HUES48 (cell line): ENCODE measurements around the gene ALPG.
"Not testable (repeated sequence)": the region's sequence is repeated elsewhere in the genome, so short reads cannot be mapped to it uniquely, and the experiment has no call there.

ENCODE experiments used
- H3K27ac ChIP-seq: one replicate; pipeline ENCODE4 v1.7.0; 2013; ENCODE audit warnings: low read depth, low read length, inconsistent platforms
- H3K27me3 ChIP-seq: 2 replicates; pipeline ENCODE4 v1.6.1; 2013; ENCODE audit warnings: mild to moderate bottlenecking, low read length; ENCODE audit not compliant: control insufficient read depth, insufficient read depth
- H3K36me3 ChIP-seq: 2 replicates; pipeline ENCODE4 v1.6.1; 2013; ENCODE audit warnings: low read length; ENCODE audit not compliant: control insufficient read depth, insufficient read depth
- H3K4me1 ChIP-seq: 2 replicates; pipeline ENCODE4 v1.6.1; 2013; ENCODE audit warnings: mild to moderate bottlenecking, low read length; ENCODE audit not compliant: control insufficient read depth, insufficient read depth
- H3K4me3 ChIP-seq: 2 replicates; pipeline ENCODE4 v1.5.1; 2013; ENCODE audit warnings: mild to moderate bottlenecking, low read depth, low read length
- H3K9ac ChIP-seq: 2 replicates; pipeline ENCODE4 v1.6.1; 2013; ENCODE audit warnings: mild to moderate bottlenecking, low read depth, low read length, moderate library complexity
- H3K9me3 ChIP-seq: 2 replicates; pipeline ENCODE4 v1.6.1; 2013; ENCODE audit warnings: low read length; ENCODE audit not compliant: control insufficient read depth, insufficient read depth

The ALPG gene

DNA sequence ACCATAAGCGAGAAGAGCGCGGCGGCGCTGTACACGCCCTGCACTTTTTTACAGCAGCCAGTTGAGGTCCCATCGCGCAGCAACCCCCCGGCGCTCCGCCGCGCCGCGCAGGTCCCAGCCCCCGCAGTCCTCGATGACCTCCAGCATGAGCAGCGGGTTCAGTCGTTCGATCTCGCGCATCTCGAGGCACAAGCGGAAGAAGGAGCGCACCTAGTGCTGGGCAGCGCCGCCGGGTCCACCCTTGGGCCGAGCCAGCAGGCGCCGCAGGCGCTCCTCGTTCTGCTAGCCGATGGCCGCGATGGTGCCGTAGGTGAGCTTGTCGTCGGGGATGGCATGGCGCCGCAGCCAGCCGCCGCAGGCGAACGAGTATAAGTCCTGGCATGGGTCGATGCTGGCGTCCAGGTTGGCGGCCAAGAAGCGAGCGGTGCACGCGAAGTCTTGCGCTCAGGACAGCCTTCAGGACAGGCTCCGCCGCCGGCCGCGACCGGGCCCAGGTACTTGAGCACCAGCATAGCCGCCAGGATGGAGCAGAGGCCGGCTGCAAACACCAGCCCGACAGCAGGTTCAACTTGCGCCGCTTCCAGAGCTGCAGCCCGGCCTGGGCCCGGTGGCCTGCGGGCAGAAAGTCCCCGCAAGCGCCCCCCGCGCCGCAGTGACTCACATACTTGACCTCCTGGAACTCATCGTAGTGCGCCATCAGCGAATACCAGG is 19.7 kb upstream of the ALPG start:
- Histone ChIP-seq H3K4me3 (peak overlapping the region; percentile 65), H3K9ac (no peak overlapping the region; the same call in 1 of the 2 replicates), H3K9me3 (no peaks in the 10 kb centered on the region), H3K4me1 (peaks cover 20% of the 10 kb centered on the region), H3K36me3 (no peaks in the 10 kb centered on the region; the same call in 1 of the 2 replicates), H3K27me3 (peaks cover 76% of the 10 kb centered on the region), H3K27ac (no peak overlapping the region)

DNA sequence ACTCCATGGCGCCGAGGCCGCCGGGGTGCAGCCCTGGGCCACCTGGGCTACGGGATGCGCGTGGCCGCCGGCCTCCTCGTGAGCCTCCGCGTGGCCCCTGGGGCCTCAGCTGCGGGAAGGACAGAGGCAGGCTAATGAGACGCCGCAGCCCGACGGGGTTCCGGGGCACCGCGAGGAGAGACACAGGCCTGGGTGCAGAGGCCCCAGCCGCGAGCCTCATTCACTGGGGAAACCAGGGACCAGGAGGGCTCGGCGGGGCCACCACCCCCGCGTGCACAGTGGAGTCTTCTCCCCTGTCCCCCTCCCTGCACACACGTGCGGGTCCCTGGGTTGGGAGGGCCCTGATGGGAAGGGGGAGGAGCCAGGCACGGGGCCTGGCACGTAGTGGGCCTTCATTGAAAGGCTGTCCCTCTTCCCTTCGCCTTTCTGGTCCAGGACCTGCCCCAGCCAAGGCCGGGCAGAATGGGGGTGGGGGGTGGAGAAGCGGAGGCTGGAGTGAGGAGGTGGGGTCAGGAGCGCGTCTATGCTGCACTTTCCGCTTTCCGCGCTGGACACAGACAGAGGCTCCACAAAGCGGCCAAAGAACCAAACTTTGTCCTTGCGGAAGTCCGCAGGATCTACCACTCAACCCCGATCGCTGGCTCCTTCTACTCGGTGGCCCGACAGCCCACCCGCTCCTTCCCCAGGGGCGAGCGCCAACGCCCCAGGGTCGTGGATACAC is 19.0 kb upstream of the ALPG start:
- Histone ChIP-seq H3K27me3 (peaks cover 71% of the 10 kb centered on the region), H3K4me3 (peak overlapping the region; percentile 65), H3K9ac (no peak overlapping the region; the same call in 1 of the 2 replicates), H3K27ac (no peak overlapping the region), H3K9me3 (no peaks in the 10 kb centered on the region), H3K36me3 (no peaks in the 10 kb centered on the region; the same call in 1 of the 2 replicates), H3K4me1 (peaks cover 18% of the 10 kb centered on the region)

DNA sequence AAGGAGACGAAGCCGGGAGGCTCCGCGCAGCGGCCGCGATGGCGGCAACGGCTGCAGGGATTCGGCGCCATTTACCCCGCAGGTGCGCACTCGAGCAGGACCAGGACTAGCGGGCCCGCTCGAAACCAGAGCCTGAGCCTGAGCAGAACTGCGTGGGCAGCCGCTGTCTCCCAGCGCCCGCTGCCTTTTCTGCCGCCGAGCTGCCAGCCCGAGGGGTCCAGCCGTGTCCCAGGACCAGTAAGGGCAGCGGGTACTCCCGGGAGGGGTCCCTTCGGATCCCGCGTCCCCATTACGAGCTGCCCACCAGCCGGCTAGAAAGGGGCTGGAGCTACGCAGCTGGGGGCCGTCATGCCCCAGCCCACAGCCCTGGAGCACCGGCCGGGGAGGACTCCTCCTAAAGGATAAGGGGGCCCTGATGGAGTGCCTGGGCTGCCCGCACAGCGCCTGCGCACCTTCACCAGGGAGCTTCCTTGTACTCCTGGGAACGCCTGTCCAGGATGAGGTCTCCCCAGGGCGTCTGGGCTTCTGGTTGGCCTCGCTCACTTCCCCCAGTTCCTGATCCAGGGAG is 18.2 kb upstream of the ALPG start:
- Histone ChIP-seq H3K36me3 (no peaks in the 10 kb centered on the region; the same call in 1 of the 2 replicates), H3K27me3 (peaks cover 71% of the 10 kb centered on the region), H3K4me1 (peaks cover 18% of the 10 kb centered on the region), H3K27ac (no peak overlapping the region), H3K9me3 (no peaks in the 10 kb centered on the region), H3K9ac (no peak overlapping the region), H3K4me3 (peak overlapping the region; percentile 65)

DNA sequence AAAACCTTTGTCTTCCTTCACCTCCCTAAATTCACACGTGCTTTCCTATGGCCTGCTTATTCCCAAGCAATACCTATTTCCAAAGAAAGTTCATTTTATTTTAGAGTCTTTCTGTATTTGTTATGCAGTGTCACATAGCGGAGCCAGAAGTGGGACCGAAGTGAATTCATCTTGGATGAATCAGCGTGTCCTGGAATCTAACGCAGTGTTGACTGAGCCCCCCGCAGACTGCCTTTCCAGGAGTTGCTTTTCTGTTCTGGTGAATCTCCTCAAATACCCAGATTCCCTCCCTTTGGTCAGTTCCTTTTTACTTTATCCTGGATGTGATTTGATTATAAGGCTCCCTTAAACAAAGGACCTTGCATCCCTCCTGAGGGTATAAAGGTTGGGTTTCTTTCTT is 17.3 kb upstream of the ALPG start:
- H3K9me3 ChIP-seq = no peaks in the 10 kb centered on the region
- H3K36me3 ChIP-seq = no peaks in the 10 kb centered on the region; the same call in 1 of the 2 replicates
- no peak overlapping the region for H3K4me3 ChIP-seq
- peaks cover 18% of the 10 kb centered on the region for H3K4me1 ChIP-seq
- peaks cover 65% of the 10 kb centered on the region for H3K27me3 ChIP-seq
- H3K9ac ChIP-seq = no peak overlapping the region
- no peak overlapping the region for H3K27ac ChIP-seq

DNA sequence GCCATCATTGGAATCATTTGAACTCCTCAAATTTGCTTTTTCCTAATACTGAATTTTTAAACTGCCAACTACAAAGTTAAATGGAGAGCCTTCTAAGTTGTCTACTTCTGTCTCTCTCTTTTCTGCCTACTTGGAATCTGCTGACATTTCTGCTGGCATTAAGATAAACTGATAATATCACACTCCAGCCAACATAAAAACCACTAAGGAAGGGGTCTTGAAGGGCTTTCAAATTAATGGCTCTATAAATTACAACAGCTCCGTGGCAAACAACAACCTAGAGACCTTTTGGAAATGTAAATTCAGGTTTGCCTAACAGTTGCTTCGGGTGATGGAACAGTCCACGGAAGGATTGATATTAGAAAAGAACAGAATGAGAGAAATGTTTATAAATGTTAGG is 16.0 kb upstream of the ALPG start:
- Histone ChIP-seq H3K4me3 (no peak overlapping the region), H3K9me3 (no peaks in the 10 kb centered on the region), H3K4me1 (peaks cover 18% of the 10 kb centered on the region), H3K27me3 (peaks cover 53% of the 10 kb centered on the region), H3K9ac (no peak overlapping the region), H3K36me3 (no peaks in the 10 kb centered on the region; the same call in 1 of the 2 replicates), H3K27ac (no peak overlapping the region)

DNA sequence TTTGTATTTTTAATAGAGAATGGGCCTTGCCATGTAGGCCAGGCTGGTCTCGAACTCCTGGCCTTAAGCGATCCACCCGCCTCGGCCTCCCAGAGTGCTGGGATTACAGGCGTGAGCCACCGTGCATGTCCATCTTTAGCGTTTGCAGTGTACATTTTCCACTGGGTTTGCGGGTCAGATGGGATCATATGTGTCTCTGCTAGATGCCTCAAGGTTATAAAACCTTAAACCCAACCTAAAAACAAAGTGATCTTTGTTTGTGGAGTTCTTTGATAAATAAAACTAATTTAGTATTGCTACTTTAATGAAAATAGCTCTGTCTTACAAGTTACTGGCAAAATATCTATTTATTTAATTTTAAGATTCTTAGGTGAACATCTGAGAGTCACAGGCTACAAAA is 13.1 kb upstream of the ALPG start:
- Histone ChIP-seq H3K9me3 (no peaks in the 10 kb centered on the region), H3K36me3 (no peaks in the 10 kb centered on the region; the same call in 1 of the 2 replicates), H3K9ac (no peak overlapping the region), H3K27me3 (peaks cover 25% of the 10 kb centered on the region), H3K27ac (no peak overlapping the region), H3K4me3 (no peak overlapping the region), H3K4me1 (peaks cover 12% of the 10 kb centered on the region)

DNA sequence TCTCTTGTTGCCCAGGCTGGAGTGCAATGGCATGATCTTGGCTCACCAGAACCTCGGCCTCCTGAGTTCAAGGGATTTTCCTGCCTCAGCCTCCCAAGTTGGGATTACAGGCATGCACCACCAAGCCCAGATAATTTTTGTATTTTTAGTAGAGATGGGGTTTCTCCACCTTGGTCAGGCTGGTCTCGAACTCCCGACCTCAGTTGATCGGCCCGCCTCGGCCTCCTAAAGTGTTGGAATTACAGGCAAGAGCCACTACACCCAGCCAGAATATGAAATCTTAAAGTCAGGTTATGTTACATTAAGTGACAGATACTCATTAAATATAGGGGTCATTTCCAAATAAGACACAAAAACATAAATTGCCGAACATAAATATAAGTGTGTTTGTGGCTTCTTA is 12.2 kb upstream of the ALPG start:
- peaks cover 16% of the 10 kb centered on the region for H3K27me3 ChIP-seq
- not testable (repeated sequence) for H3K27ac ChIP-seq, H3K9ac ChIP-seq, H3K9me3 ChIP-seq, H3K4me3 ChIP-seq, H3K36me3 ChIP-seq, H3K4me1 ChIP-seq

DNA sequence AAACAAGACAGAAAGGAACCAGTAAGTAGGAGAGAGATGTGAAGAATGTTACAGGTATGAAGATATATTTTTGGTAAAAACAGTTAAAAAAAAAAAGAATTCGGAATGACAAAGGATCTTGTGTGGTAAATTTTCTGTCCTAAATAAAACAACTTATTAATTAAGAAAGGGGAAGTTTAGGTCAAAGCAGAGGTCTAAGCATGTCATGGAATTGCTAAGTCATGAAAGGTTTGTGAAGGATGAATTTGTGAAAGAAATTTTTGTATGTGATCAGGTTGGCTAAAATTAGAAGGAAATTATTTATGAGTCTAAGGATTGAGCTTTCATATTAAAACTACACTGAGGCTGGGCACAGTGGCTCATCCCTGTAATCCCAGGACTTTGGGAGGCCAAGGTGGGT is 11.1 kb upstream of the ALPG start:
- Histone ChIP-seq H3K9me3 (no peaks in the 10 kb centered on the region), H3K36me3 (no peaks in the 10 kb centered on the region; the same call in 1 of the 2 replicates), H3K4me1 (no peaks in the 10 kb centered on the region), H3K27ac (no peak overlapping the region), H3K9ac (no peak overlapping the region), H3K4me3 (no peak overlapping the region), H3K27me3 (peaks cover 5% of the 10 kb centered on the region)

DNA sequence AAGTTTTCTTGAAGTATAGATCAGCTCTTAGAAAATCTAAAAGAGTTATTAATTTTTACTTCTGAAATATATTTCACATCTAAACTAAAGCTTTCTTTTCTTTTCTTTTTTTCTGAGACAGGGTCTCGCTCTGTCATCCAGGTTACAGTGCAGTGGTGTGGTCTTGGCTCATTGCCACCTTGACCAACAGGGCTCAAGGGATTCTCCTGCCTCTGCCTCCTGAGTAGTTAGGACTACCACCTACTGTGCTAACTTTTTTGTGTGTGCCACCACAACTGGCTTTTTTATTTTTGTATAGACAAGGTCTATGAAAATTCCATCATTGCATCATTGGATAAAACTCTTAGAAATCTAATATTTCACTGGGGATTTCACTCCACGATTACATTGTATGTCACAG is 10.0 kb upstream of the ALPG start:
- Histone ChIP-seq H3K4me3 (no peak overlapping the region), H3K4me1 (no peaks in the 10 kb centered on the region), H3K9ac (no peak overlapping the region), H3K9me3 (no peaks in the 10 kb centered on the region), H3K27ac (no peak overlapping the region), H3K36me3 (no peaks in the 10 kb centered on the region), H3K27me3 (no peaks in the 10 kb centered on the region)

DNA sequence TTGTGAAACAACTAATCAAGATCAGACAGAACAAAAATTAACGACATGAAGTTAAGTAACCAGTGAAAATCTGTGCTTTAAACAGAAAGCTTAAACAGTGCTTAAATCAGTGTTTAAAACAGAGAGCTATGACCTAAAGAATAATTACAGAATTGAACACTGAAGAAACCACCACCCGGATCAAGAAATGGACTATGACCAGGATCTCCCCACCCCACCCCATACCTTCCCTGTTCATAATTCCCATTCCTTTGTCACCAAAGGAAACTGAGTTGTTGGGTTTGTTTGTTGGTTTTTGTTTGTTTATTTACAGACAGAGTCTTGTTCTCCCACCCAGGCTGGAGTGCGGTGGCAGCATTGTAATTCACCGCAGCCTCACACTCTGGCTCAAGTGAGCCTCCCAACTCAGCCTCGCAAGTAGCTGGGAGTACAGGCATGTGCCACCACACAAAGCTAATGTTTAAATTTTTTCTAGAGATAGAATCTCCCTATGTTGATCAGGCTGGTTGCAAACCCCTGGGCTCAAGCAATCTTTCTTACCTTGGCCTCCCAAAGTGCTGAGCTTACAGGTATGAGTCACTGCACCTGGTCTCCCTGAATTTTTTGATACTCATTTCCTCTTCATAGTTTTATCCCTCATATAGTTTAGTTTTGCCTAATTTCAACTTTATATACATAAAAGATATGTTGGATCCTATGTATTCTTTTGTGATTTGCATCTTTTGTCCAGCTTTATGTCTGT is 8.2 kb upstream of the ALPG start:
- no peak overlapping the region for H3K27ac ChIP-seq
- peaks cover 7% of the 10 kb centered on the region; the same call in 1 of the 2 replicates for H3K36me3 ChIP-seq

More for the DNA sequence above, 8.2 kb upstream of the ALPG start:
- Histone ChIP-seq H3K9me3 (no peaks in the 10 kb centered on the region), H3K4me3 (no peak overlapping the region), H3K4me1 (no peaks in the 10 kb centered on the region), H3K27me3 (no peaks in the 10 kb centered on the region), H3K9ac (no peak overlapping the region)
